NCI-H2081 treated with DMSO at 0.1 percent for 48 hours (cell line): ENCODE measurements around the gene ZDHHC14.
"Not testable (repeated sequence)": the region's sequence is repeated elsewhere in the genome, so short reads cannot be mapped to it uniquely, and the experiment has no call there.

Experiments
- DNase-seq: peaks from one replicate; lab custom pipeline; 2025; lab: John Stamatoyannopoulos, UW

Gene ZDHHC14

GRCh38 chr6:157380458-157380778 is 572 bp upstream of the ZDHHC14 start:
- DNase-seq, result no peak

DNA sequence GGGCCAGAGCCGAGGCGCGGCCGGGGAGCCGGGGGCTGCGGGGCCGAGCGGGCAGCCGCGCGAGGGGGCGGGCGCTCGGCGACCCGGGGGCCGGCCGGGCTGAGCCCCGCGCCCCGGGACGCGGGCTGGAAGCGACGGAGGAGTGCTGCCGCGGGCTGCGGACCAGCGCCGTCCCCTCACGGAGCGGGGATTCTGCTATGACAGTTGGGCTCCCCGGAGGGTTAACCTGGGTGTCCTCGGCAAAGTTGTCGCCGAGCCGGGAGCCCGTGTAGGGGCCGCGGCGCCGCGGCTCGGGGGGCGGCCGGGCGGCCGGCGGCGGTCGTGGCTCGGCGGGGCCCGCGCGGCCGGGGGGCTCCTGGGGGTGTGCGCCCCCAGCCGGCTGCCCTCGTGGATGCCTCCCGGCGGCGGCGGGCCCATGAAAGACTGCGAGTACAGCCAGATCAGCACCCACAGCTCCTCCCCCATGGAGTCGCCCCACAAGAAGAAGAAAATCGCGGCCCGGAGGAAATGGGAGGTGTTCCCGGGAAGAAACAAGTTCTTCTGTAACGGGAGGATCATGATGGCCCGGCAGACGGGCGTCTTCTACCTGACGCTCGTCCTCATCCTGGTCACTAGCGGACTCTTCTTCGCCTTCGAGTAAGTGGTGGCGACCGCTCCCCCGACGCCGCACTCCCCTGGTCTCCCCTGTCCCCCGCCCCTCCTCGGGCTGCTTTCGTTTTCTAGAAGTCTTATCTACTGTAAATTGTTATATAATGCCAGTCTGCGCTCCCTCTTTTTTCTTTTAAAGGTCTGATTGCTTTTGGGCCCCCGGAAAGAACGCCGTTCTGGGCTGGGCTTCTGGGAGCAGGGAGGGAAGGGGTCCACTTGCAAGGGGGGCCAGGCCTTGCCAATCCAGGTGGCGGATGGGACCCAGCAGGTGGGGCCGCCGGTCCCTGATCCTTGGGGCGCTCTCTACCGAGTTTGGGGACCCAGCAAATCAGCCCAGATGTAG is 936 bp downstream of the ZDHHC14 start:
- DNase-seq, result no peak

DNA sequence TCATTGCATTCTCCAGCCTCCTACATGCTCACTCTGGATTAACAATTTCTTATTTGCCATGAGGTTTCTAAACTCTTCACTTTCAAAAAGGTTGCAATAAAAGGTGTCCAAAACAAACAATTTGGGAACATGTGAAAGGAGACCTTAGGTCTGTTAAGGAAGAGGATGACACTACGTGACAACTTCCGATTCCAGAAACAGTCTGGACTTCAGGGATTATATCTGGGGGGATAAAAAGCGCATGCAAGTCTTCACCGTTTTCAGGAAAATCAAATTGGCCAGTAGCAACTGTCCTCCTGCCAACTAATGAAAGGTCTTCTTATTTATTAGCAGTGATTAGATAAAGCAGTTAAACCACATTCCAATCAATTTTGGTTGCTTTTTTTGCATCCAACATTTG is 1.8 kb downstream of the ZDHHC14 start:
- DNase-seq, result no peak

DNA sequence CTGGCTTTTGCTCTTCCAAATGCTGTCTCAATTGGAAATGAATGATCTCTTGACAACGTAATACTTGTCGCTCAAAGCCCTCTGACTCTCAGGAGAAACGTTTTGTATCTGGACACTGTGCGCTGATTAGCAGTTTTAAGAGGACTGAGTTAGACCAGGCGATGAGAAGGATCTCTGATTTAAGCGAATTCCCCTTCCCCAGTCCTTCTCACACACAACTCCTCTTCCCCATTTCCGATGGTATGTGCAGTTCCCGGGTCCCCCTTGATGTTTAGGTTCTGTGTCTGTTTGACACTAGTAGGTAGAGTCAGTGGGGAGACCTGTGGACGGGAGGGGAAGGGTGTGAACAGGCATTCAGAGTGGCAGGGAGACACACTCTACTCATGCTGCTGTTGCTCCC is 2.5 kb downstream of the ZDHHC14 start:
- DNase-seq, result no peak

- not testable (repeated sequence) for DNase-seq
These were observed 4.0 kb downstream of the ZDHHC14 start for GRCh38 chr6:157384962-157385361.

- DNase-seq, result no peak
These were observed 4.5 kb downstream of the ZDHHC14 start for GRCh38 chr6:157385482-157385881.

GRCh38 chr6:157386023-157386422 is 5.0 kb downstream of the ZDHHC14 start:
- no peak for DNase-seq

GRCh38 chr6:157386454-157386853 is 5.5 kb downstream of the ZDHHC14 start:
- DNase-seq, result no peak

DNA sequence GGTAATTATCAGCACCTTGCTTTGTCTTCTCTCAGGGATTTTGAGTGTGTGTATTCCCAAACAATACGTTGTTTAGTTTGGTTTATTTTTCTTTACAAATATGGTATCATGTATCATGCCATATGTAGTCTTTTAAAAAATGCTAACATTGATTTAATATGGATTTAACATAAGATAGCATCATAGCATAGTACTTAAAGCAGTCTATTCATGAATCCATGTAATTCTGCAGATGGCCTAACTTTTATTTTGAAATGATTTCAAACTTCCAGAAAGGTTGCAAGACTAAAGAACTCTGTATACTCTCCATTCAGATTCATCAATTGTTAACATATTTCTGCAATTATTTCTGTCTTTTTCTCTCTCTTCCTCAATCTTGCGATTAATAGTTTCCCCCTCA is 7.9 kb downstream of the ZDHHC14 start:
- DNase-seq, result no peak

DNA sequence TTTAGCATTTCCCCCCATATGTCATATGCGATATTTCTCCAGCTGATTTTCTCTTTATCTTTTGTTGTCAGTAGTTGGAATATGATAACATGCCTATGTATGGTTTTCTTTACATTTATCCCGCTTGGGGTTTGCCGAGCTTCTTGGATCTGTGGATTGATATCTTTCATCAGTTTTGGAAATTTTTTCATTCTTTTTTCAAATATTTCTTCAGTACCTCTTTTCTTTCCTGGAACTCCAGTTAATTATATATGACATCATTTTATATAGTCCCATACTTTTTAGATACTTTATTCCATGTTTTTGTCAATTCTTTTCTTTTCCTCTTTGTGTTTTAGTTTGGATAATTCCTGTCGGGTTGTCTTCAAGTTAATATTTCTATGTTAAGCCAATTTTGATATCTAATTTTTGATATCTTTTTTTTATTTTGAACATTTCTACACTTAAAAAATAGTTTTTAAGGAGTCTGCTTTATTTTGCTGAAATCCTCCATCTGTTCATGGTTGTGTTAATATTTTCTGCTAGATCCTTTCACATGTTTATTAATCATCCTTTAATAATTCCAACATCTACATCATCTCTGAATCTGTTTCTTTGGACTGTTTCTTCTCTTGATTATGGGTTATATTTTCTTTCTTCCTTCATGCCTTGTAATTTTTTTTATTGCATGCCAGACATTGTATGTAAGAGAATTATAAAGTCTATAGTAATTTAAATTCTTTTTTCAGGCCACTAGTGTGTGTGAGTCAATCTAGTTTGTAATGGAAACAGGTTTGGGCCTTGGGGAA is 9.5 kb downstream of the ZDHHC14 start:
- no peak for DNase-seq

DNA sequence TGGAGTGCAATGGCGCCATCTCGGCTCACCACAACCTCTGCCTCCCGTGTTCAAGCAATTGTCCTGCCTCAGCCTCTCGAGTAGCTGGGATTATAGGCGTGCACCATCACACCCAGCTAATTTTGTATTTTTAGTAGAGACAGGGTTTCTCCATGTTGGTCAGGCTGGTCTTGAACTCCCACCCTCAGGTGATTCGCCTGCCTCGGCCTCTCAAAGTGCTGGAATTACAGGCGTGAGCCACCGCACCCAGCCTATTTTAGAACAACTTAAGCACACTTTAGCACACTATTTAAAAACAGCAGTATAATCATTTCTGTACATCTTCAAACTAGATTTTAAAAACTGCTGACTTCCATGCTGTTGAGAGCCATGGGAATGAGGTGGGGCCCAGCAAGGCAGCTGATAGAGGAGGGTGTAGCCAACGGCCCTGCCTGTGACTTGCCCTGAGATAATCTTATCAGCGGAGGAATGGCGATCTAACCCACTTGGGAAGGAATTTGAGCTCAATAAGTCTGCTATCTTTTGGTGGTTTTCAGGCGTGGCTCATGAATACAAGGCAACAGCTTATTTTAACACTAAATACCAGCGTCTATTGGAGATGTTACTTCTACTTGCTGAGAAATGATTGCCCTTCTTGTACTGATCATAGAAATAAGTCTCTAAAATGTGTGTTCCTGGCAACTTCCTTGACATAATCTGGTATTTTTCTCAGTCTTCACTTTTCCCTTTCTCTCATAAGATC is 12.1 kb downstream of the ZDHHC14 start:
- no peak for DNase-seq

GRCh38 chr6:157393669-157394327 is 12.8 kb downstream of the ZDHHC14 start:
- DNase-seq, result no peak

DNA sequence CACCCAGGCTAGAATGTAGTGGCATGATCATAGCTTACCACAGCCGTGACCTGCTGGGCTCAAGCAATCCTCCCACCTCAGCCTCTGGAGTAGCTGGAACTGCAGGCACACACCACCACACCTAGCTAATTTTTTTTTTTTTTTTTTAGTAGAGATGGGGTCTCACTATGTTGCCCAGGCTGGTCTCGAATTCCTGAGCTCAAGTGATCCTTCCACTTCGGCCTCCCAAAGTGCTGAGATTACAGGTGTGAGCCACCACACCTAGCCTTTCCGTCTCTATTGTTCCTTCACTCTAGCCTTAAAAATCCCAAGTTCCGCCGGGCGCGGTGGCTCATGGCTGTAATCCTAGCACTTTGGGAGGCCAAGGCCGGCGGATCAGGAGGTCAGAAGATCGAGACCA is 14.2 kb downstream of the ZDHHC14 start:
- not testable (repeated sequence) for DNase-seq

DNA sequence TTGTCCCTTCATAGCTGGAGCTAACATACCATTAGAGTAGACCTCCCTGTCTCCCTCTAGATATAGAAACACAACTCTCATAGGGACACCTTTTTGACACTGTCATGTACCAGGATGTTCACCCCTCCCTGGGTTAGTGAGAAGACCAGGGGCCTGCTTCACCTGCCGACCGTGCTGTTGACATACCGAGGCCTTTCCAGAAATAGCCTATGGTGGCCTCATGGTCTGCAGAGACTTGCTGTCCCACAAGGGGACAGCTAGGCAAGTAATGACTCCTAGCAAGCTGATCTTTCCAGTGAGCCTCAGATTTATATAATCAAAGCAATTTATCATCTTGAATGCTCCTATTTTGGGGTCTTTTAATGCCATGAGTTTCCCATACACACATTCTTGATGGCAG is 15.0 kb downstream of the ZDHHC14 start:
- no peak for DNase-seq

GRCh38 chr6:157397660-157398059 is 16.7 kb downstream of the ZDHHC14 start:
- no peak for DNase-seq

DNA sequence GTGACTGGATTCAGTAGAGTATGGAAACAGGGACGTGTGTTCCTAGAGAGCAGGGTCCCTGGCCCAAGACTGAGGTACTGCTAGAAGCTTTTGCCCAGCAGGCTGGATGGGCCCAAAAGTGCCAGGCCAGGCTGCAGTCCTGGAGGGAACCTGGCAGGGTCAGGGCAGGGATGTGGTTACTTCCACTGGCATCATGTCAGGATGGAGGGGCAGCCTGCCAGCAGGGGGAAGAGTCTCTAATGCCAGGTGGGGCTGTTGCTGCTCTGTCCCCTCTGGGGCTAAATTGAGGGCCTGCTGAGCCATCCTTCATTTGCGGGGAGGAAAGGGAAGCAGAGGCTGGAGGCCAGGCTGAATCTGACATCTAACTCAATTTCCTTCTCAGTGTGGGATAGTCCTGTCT is 17.2 kb downstream of the ZDHHC14 start:
- DNase-seq, result no peak

DNA sequence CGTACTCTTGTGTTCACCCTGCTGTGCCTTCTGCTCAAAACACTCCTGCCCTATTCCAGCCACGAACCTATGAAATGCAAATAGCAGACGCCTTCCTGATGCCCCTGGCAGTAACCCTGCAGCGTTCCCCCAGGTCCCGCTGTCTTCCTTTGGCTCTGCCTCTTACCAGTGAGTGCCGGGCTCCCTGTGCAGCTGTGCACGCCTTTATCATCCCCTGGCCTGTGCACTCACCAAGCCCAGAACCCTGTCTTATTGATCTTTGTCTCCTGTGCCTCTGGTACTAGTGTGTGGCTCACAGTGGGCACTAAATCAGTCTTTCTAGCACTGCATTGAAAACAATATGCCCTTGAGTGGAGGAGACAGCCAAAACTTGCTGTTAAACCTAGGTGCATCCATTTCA is 19.7 kb downstream of the ZDHHC14 start:
- no peak for DNase-seq

DNA sequence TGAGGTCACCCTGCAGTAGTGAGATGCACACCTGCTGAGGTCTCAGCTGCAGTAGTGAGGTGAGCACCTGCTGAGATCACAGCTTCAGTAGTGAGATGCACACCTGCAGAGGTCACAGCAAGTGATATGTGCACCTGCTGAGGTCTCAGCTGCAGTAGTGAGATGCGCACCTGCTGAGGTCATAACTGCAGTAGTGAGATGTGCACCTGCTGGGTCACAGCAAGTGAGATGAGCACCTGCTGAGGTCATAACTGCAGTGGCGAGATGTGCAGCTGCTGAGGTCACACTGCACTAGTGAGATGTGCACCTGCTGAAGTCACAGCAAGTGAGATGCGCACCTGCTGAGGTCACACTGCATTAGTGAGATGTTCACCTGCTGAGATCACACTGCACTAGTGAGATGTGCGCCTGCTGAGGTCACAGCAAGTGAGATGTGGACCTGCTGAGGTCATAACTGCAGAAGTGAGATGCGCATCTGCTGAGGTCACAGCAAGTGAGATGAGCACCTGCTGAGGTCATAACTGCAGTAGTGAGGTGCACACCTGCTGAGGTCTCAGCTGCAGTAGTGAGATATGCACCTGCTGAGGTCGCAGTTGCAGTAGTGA is 20.8 kb downstream of the ZDHHC14 start:
- no peak for DNase-seq

DNA sequence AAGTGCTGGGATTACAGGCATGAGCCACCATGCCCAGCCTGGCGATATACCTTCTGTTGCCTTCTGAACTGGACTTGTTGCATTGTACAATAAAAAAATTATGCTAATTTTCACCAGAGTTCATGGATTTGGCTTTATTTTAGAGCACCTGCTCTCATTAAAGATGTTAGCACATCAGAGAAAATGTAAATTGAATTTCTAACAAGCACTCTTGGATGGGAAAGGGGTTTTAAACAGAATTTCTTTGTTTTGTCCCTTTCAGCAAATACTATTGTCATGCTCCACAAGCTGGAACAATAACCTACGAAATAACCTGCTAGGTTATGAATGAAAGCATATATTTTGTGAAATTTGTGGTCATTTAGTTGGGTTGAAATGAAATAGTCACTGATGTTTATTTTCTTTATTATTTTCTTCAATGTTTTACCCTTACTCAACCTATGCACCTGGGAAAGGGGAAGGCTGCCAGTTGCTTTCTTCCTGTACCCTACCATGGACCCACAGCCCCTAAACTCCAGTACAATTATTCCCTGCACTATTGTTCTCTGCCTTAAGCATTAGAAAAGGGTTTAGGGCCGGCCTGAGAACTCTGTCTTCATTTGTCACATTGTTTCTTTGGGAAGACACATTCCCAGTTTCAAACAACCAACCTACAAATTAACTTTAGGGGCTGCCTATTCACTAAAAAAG is 22.2 kb downstream of the ZDHHC14 start:
- DNase-seq, result no peak

GRCh38 chr6:157403686-157404051 is 22.7 kb downstream of the ZDHHC14 start:
- no peak for DNase-seq

DNA sequence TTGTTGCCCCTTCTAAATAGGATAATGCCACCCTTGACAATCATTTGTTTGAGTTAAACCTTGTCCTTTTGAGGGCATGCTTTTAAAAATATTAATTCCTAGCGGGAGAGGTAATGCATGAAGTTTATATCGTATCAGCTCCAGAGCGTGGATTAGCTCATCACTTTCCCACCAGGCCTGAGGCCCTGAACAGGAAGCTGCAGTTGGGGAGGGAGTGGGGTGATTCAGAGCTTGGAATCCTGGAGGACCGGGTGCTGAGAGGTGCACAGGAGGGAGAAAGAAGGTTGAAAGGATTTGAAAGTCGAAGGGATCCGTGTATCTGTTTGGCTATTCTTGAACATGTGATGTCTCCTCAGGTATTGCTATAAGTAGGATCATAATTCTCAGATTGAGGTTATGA is 25.0 kb downstream of the ZDHHC14 start:
- DNase-seq, result no peak
